Chondrocyte (in vitro differentiated cells): ENCODE data around the gene ITGBL1. TPM values are rescaled to one million over a fixed set of nuclear protein-coding genes. Genes with fewer than 3 reads are reported as not detected.

ENCODE experiments used
- DNase-seq: peaks from one replicate; pipeline ENCODE4 v3.0.0; 2021; ENCODE audit warnings: mixed read lengths, low spot score
- H3K27ac Mint-ChIP-seq: one replicate; pipeline ENCODE4 v1.8.0; 2021; ENCODE audit warnings: mild to moderate bottlenecking, moderate library complexity, mixed read lengths; ENCODE audit not compliant: unreplicated experiment
- H3K27me3 Mint-ChIP-seq: 2 replicates; pipeline ENCODE4 v1.8.0; 2021; ENCODE audit warnings: low read depth, mixed read lengths
- H3K36me3 Mint-ChIP-seq: 2 replicates; pipeline ENCODE4 v1.8.0; 2021; ENCODE audit warnings: low read depth, mixed read lengths
- H3K4me1 Mint-ChIP-seq: 2 replicates; pipeline ENCODE4 v1.8.0; 2021; ENCODE audit warnings: low read depth, mild to moderate bottlenecking, mixed read lengths
- H3K4me3 Mint-ChIP-seq: one replicate; pipeline ENCODE4 v1.8.0; 2021; ENCODE audit warnings: mild to moderate bottlenecking, moderate library complexity, mixed read lengths; ENCODE audit not compliant: unreplicated experiment
- H3K9me3 Mint-ChIP-seq: 2 replicates; pipeline ENCODE4 v1.8.0; 2021; ENCODE audit warnings: low read depth, mixed read lengths
- CTCF ChIP-seq: fragments of 200-600 bp; sonication (generic); IDR thresholded peaks from 2 replicates; pipeline ENCODE4 v1.5.0; 2021; ENCODE audit warnings: antibody characterized with exemption, mild to moderate bottlenecking, moderate library complexity
- total RNA-seq: library from RNA; stranded (reverse); gene quantifications from 3 replicates; pipeline ENCODE4 v1.2.1, GENCODE V29; 2021

Gene ITGBL1
- total RNA-seq, 1 donor from 2014 or later = 407 TPM

- Mint-ChIP-seq H3K27ac (peak overlapping the region; percentile 96), H3K4me3 (peak overlapping the region; percentile 95)
- no peak for DNase-seq
Measured at GRCh38 chr13:101451641-101452040, 834 bp upstream of the ITGBL1 start.

DNA sequence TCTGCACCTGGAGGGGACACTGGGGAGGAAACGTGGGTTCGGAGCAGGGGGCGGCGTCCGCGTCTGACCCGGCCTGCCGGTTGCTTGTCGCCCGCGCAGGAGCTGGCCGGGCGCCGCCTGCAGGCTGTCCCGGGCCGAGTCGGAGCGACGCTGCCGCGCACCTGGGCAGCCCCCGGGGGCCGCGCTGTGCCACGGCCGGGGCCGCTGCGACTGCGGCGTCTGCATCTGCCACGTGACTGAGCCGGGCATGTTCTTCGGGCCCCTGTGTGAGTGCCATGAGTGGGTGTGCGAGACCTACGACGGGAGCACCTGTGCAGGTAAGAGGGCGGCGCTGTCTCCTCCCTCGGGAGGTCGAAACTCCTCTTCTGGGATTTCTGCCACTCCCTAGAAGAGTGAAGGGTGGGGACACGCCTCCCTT lies 1.3 kb downstream of the ITGBL1 start:
- H3K4me3 Mint-ChIP-seq = peak overlapping the region; percentile 95
- DNase-seq = no peak
- no peaks in the 10 kb centered on the region for H3K9me3 Mint-ChIP-seq
- H3K36me3 Mint-ChIP-seq = peaks cover 8% of the 10 kb centered on the region
- H3K4me1 Mint-ChIP-seq = peaks cover 87% of the 10 kb centered on the region
- TF ChIP-seq CTCF = no peak
- peak overlapping the region; percentile 96 for H3K27ac Mint-ChIP-seq
- H3K27me3 Mint-ChIP-seq = no peaks in the 10 kb centered on the region

More at GRCh38 chr13:101451641-101452040, 834 bp upstream of the ITGBL1 start:
- no peak for TF ChIP-seq CTCF
- Mint-ChIP-seq H3K9me3 (no peaks in the 10 kb centered on the region), H3K36me3 (peaks cover 5% of the 10 kb centered on the region), H3K27me3 (no peaks in the 10 kb centered on the region), H3K4me1 (peaks cover 65% of the 10 kb centered on the region)

GRCh38 chr13:101454767-101455166 lies 2.3 kb downstream of the ITGBL1 start:
- DNase-seq = no peak
- TF ChIP-seq CTCF = no peak
- Mint-ChIP-seq H3K4me1 (peaks cover 81% of the 10 kb centered on the region), H3K36me3 (peaks cover 11% of the 10 kb centered on the region), H3K4me3 (peak overlapping the region; percentile 71), H3K9me3 (no peaks in the 10 kb centered on the region), H3K27me3 (no peaks in the 10 kb centered on the region), H3K27ac (peak overlapping the region; percentile 85)

GRCh38 chr13:101455863-101456262 lies 3.4 kb downstream of the ITGBL1 start:
- peaks cover 82% of the 10 kb centered on the region for H3K4me1 Mint-ChIP-seq
- no peak for TF ChIP-seq CTCF
- H3K4me3 Mint-ChIP-seq = peak overlapping the region; percentile 48
- no peaks in the 10 kb centered on the region for H3K27me3 Mint-ChIP-seq
- H3K36me3 Mint-ChIP-seq = peaks cover 22% of the 10 kb centered on the region
- peak overlapping the region; percentile 92 for H3K27ac Mint-ChIP-seq
- peaks cover 10% of the 10 kb centered on the region for H3K9me3 Mint-ChIP-seq
- no peak for DNase-seq

- Mint-ChIP-seq H3K4me3 (no peak overlapping the region), H3K27me3 (no peaks in the 10 kb centered on the region), H3K9me3 (peaks cover 10% of the 10 kb centered on the region), H3K27ac (peak overlapping the region; percentile 92), H3K36me3 (peaks cover 29% of the 10 kb centered on the region), H3K4me1 (peaks cover 80% of the 10 kb centered on the region)
- TF ChIP-seq CTCF = no peak
- DNase-seq = no peak
Measured at GRCh38 chr13:101457176-101457575, 4.7 kb downstream of the ITGBL1 start.
